Right ventricle myocardium inferior (tissue), 1 donor: Measurements from ENCODE around the gene GABPA. TPM values are rescaled to one million over a fixed set of nuclear protein-coding genes. Genes with fewer than 3 reads are reported as not detected.
"Not testable (repeated sequence)": the region's sequence is repeated elsewhere in the genome, so short reads cannot be mapped to it uniquely, and the experiment has no call there.

Experiments
- ATAC-seq: fragments of 200-7000 bp; cut with Tn5 transposase; one replicate; pipeline ENCODE4 v1.9.1; 2020; ENCODE audit warnings: mild to moderate bottlenecking, moderate library complexity
- DNase-seq: peaks from one replicate; pipeline ENCODE4 v3.0.0; 2021; ENCODE audit errors: missing footprints
- intact Hi-C: fragments of 100-400 bp; cut with DNase I; formaldehyde crosslinking; loops from one replicate; pipeline ENCODE4 v1.11.0; 2022
- long read RNA-seq: library from polyadenylated mRNA; unstranded; transcript quantifications from one replicate; pipeline ENCODE4 v2.0.0, GENCODE V29; 2021
- total RNA-seq: library from RNA; stranded (reverse); fragmentation: NEBNext Ultra II Directional; extraction: Animal tissue kit (Norgen Biotek cat#: 25700); gene quantifications from one replicate; pipeline ENCODE4 v1.2.1, GENCODE V29; 2021
- donor health status: DM: no; HTN: yes; CAD: no; lungs with severe emphysema.

The GABPA gene
- 18.3 TPM for total RNA-seq
- long read RNA-seq, full-length matches to known transcripts, result 6 of 8 reads
- long read RNA-seq, partial matches to known transcripts, result 0 of 8 reads
- long read RNA-seq, other reads (novel, unspliced or antisense), result 2 of 8 reads

- DNase-seq, result peak; percentile 98
- intact Hi-C loops, result loop anchor here (1.0 to 10.0 kb wide), 4 partner anchors 96 to 440 kb away; partner anchors contain the start of genes APP and JAM2
- peak; percentile 97 for ATAC-seq
These were observed at the start of gene GABPA, which contains the start of gene ATP5PF for GRCh38 chr21:25734904-25735645. GABPA (plus strand) TSS chr21:25734972; CDS start chr21:25741599, 6,627 bp downstream. ATP5PF (minus strand) TSS chr21:25734904; CDS start chr21:25729794, 5,110 bp downstream.

- ATAC-seq (no peak), DNase-seq (no peak)
- intact Hi-C loops, result loop anchor here (5.0 kb wide), 1 partner anchor 45 kb away; no protein-coding TSS in a partner anchor
These were observed 47.0 kb upstream of the GABPA start for GRCh38 chr21:25687787-25688186.

- intact Hi-C loops, result loop anchor here (5.0 kb wide), 1 partner anchor 46 kb away; no protein-coding TSS in a partner anchor
These were observed 46.3 kb upstream of the GABPA start for GRCh38 chr21:25688275-25689155.

GRCh38 chr21:25689226-25689625 is 45.5 kb upstream of the GABPA start:
- intact Hi-C loops, result loop anchor here (5.0 kb wide), 1 partner anchor 47 kb away; no protein-coding TSS in a partner anchor
- DNase-seq, result no peak
- no peak for ATAC-seq

More at GRCh38 chr21:25688275-25689155, 46.3 kb upstream of the GABPA start:
- DNase-seq (no peak), ATAC-seq (no peak)

- ATAC-seq, result no peak
- DNase-seq, result no peak
- intact Hi-C loops, result no loop called here
These were observed 42.8 kb upstream of the GABPA start for GRCh38 chr21:25691976-25692375.

GRCh38 chr21:25695461-25695860 is 39.3 kb upstream of the GABPA start:
- DNase-seq, ATAC-seq, intact Hi-C loops: not testable (repeated sequence)

GRCh38 chr21:25700741-25701140 is 34.0 kb upstream of the GABPA start:
- no peak for ATAC-seq
- intact Hi-C loops, result no loop called here
- DNase-seq, result no peak

- DNase-seq, result no peak
- intact Hi-C loops, result no loop called here
- ATAC-seq, result no peak
These were observed 33.2 kb upstream of the GABPA start for GRCh38 chr21:25701529-25701928.

- ATAC-seq, result no peak
- intact Hi-C loops, result loop anchor here (1.0 to 2.0 kb wide), 2 partner anchors 68 to 100 kb away; no protein-coding TSS in a partner anchor
- DNase-seq, result no peak
These were observed 26.2 kb upstream of the GABPA start for GRCh38 chr21:25708467-25709065.

GRCh38 chr21:25709684-25710265 is 25.0 kb upstream of the GABPA start:
- DNase-seq, result no peak
- intact Hi-C loops, result loop anchor here (2.0 kb wide), 1 partner anchor 69 kb away; no protein-coding TSS in a partner anchor
- no peak for ATAC-seq

- intact Hi-C loops, result no loop called here
- no peak for DNase-seq
- no peak for ATAC-seq
These were observed 24.2 kb upstream of the GABPA start for GRCh38 chr21:25710550-25710949.

GRCh38 chr21:25714066-25714465 is 20.7 kb upstream of the GABPA start:
- intact Hi-C loops, ATAC-seq, DNase-seq: not testable (repeated sequence)

- no peak for DNase-seq
- intact Hi-C loops, result no loop called here
- no peak for ATAC-seq
These were observed 17.2 kb upstream of the GABPA start for GRCh38 chr21:25717491-25718147.

GRCh38 chr21:25721987-25722386 is 12.8 kb upstream of the GABPA start:
- DNase-seq, result no peak
- peak; percentile 17 for ATAC-seq
- intact Hi-C loops, result no loop called here

GRCh38 chr21:25722631-25723030 is 12.1 kb upstream of the GABPA start:
- intact Hi-C loops, result no loop called here
- no peak for DNase-seq
- ATAC-seq, result no peak

GRCh38 chr21:25732091-25732760 is 2.5 kb upstream of the GABPA start:
- no peak for DNase-seq
- intact Hi-C loops, result loop anchor here (10.0 kb wide), 2 partner anchors 413 to 443 kb away; partner anchors contain the start of gene APP
- ATAC-seq, result no peak
